ENCODE results near the gene FBXW5.

FBXW5 gene

GRCh38 chr9:136977223-136977622, 32.7 kb upstream of the FBXW5 start, which contains the start of gene PTGDS:
Gene PTGDS, plus strand, starts transcription at chr9:136977504. Its CDS starts 75 bp downstream, at chr9:136977579.
- no peak for DNase-seq

GRCh38 chr9:136975644-136976043, 31.1 kb upstream of the FBXW5 start:
- peak; percentile 43 for DNase-seq

DNA sequence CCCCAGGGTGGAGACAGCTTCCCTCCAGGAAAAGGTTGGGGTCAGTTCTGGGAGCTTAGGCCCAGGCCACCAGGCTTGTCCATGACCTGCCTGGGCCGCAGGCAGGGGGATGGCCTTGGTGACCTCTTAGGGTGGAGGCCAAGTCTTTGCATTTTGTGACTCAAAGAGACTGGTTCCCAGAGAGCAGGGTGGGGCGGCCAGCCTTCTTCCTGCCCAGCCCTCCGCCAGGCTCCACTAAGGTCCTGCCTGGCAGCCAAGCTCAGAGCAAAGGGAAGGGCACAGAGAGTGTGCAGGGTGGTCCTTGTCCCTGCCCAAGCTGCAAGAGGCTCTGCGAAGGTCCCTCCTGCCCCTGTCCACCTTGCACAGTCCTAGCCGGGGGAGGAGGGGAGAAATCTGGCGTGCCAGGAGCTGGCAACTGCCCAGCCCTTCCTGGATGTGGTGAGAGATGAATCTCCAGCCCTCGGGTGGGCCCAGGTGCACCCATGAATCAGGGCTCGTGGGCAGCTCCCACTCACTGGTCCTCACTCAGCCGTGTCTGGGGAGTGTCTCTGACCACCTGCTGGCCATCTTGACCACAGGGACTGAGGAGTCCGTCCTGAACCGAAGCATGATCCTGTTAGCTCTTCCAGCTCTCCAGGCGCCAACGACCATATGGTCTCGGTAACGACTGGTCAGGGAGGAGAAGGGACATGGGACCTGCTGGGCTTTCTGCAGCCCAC, 30.4 kb upstream of the FBXW5 start:
- DNase-seq, result no peak

DNA sequence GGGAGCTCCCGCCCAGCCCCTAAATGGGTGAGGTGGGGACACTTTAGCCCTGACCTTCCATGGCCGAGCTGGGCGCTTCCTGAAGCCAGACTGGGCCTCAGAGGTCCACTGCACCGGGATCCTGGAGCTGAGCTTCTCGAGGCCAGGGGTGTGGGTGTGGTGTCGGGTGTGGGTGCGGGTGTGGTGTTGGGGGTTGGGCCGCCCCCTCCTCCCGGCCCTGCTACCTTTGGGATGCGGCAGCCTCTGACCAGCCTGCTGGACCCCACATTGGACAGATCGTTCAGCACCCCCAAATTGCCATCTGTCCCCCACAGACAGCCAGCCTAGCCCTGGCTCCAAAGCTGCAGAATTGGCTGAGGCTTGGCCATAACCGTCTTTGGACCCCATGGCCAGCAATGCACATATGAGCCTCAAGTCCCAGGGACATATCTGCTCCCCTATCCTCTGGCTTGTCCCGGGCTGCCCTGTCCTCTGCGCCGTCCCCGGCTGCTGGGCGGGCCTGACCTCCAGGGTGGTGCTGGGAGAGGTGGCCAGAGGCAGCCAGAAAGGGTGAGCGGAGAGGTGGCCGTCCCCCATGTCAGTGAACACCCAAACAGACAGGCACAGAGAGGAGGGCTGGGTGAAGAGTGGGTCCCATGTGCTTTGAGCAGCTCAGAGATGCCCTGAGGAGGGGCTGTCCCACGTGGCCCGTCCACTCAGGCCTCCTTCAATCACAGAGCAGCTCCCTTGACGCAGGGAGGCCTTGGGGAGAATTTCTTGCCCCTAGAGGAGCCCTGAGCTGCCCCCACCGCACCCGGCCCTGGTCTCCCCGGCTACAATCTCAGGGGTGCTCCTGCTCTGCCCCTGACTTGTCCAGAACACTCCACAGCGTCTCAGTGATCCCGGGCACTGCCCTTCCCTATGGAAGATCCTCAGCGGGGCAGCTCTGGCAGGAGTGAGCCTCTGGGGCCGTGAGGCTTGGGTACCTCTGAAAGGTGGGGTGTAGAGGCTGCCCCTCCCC, 29.4 kb upstream of the FBXW5 start:
- no peak for DNase-seq

- no peak for DNase-seq
Measured at GRCh38 chr9:136972743-136973142, 28.2 kb upstream of the FBXW5 start.

DNA sequence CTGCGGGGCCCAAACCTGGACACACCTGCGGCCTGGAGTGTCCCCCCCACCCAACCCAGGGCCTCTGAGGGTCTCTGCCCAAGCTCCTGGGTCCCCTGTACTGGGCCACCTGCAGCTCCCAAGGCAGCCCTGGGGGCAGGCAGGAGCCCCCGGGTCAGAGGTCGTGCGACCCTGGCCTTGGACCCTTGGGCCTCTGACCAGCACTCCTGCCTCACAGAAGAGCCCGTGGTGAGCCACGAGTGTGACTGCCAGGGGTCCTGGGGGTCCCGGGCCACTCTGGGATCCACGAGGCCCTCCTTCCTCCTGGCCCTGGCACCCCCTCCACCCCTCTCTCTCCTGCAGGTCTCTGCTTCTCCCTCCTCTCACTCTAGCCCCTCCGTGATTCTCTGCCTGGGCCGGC, 27.8 kb upstream of the FBXW5 start:
- no peak for DNase-seq

DNA sequence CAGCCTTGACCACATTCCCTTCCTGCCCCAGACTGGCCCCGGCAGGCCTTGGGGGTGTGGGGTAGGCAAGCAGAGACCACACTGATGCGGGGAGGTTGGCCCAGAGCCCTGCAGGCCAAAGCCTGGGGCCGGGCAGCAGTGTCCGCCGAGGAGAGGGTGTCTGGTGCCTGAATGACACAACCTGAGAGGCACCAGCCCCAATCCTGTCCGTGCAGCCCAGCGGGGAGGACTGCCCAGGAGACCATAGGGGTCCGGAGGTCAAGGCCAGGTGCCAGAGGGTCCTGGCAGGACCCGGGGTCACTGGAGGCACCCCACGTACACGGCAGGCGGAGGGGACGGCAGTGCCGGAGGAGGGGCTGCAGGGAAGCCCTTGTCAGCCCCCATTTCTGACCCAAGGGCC, 27.2 kb upstream of the FBXW5 start:
- no peak for DNase-seq

- DNase-seq, result no peak
Measured at GRCh38 chr9:136970361-136970760, 25.8 kb upstream of the FBXW5 start.

DNA sequence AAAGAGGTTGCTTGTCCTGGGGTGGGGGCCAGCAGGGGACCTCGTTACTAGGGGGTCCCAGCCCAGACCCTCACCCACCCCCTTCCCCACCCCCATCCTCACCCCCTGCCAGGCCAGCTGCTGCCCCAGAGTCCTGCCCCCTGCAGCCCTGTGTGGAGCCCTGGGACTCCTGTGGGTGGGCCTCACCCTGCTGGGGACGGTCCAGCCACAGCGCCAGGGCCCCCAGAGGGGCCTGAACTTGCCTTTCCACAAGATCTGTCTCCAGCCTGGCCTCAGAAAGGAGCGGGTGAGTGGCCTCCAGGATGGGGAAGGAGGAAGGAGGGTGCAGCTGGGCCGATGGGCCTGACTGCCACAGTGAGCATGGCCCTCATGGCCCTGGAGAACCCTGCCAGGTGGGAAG, 25.2 kb upstream of the FBXW5 start:
- no peak for DNase-seq

- DNase-seq, result no peak
Measured at GRCh38 chr9:136969150-136969549, 24.6 kb upstream of the FBXW5 start.

DNA sequence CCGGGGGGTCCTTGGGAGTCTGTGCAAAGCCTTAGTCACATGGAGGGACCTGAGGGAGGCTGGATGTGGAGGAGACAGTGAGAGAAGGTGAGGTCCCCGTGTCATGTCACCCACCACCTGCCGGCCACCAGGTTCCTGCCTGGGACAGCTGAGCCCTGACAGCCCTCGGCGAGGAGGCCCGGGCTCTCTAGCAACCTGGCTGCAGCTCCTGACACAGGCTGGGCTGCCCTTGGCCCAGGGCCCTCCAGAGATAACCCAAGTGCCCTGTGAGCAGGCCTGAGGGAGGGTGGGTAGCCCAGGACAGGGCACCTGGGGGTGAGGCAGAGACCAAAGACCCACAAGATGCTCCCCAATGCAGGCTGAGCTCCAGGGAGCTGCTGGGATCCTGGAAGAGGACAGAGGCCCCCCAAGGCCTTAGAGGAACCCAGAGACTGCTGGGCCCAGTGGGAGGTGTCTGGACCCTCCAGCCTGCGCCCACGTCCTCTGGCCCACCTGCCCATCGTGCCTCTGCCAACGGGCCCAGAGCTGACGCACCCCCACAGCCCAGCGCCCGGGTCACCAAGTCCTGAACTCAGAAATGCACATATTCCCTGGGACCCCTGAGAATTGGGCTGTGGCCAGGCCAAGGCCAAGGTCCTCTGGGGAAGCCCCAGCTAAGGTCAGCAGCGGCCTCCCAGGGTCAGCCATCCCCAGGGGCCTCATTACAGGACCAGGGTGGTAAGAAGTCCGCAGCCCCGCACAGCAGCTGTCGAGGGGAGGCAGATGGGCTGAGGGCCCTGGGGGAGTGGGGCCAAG, 24.0 kb upstream of the FBXW5 start:
- no peak for DNase-seq

- peak; percentile 77 for DNase-seq
Measured at GRCh38 chr9:136965771-136966484, 21.4 kb upstream of the FBXW5 start.

- DNase-seq, result no peak
Measured at GRCh38 chr9:136964833-136965422, 20.4 kb upstream of the FBXW5 start.

GRCh38 chr9:136964171-136964689, 19.7 kb upstream of the FBXW5 start:
- no peak for DNase-seq

DNA sequence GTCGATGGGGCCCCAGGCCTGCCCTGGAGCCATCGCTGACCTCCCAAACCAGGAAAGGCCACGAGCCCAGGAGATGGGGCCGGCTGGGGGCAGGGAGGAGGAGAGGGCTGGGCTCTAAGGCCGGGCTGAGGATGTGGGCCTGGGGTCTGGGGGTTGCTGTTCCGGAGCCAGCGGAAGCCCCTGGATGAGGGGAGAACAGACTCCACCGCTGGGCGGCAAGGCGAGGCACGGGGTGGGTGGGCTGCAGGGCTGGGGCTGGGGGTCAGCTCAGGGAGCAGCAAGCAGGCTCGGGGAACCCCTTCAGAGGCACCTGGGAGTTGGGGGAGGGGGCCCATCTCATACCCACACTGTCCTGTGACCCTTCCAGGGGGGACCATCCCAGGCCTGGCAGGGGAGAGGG, 19.2 kb upstream of the FBXW5 start:
- DNase-seq, result no peak

- no peak for DNase-seq
Measured at GRCh38 chr9:136963341-136963740, 18.8 kb upstream of the FBXW5 start.

- no peak for DNase-seq
Measured at GRCh38 chr9:136962701-136963248, 18.2 kb upstream of the FBXW5 start.

DNA sequence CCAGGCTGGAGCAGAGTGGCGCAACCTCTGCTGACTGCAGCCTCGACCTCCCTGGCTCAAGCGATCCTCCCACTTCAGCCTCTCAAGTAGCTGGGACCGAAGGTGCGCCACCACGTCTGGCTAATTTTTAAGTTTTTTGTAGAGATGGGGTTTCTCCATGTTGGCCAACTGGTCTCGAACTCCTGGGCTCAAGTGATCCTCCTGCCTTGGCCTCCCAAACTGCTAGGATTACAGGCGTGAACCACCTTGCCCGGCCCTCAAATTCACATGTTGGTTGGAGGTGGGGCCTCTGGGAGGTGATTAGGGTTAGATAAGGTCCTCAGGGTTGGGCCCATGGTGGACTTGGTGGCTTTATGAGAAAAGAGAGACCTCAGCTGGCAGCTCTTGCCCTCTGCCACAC, 17.6 kb upstream of the FBXW5 start:
- no peak for DNase-seq

GRCh38 chr9:136961279-136962065, 16.9 kb upstream of the FBXW5 start:
- DNase-seq, result no peak

DNA sequence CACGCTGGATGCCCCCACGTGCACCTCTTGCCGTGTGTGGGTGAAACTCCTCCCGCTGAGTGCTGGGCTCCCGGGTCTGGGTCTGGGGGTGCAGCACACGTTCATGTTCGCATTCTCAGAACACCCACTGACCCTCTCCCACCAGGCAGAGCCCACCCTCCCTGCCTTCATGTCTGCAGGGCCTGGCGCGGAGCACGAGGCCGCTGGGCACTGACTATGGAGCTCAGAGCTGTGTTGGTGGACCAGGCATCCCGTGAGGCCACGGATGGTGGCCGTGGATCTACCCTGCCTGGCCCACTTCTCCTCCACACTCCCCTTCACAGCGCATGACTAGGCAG, 16.4 kb upstream of the FBXW5 start:
- DNase-seq, result no peak
